HG02938 (cell line): ENCODE data around the gene CSF1.
"Not testable (repeated sequence)": the region's sequence is repeated elsewhere in the genome, so short reads cannot be mapped to it uniquely, and the experiment has no call there.

Source experiments
- ATAC-seq: cut with Tn5 transposase; IDR thresholded peaks from one replicate; pipeline ENCODE4 v1.9.1; 2021; ENCODE audit warnings: mild to moderate bottlenecking, moderate library complexity; ENCODE audit not compliant: unreplicated experiment

CSF1 gene, protein sequence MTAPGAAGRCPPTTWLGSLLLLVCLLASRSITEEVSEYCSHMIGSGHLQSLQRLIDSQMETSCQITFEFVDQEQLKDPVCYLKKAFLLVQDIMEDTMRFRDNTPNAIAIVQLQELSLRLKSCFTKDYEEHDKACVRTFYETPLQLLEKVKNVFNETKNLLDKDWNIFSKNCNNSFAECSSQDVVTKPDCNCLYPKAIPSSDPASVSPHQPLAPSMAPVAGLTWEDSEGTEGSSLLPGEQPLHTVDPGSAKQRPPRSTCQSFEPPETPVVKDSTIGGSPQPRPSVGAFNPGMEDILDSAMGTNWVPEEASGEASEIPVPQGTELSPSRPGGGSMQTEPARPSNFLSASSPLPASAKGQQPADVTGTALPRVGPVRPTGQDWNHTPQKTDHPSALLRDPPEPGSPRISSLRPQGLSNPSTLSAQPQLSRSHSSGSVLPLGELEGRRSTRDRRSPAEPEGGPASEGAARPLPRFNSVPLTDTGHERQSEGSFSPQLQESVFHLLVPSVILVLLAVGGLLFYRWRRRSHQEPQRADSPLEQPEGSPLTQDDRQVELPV

DNA sequence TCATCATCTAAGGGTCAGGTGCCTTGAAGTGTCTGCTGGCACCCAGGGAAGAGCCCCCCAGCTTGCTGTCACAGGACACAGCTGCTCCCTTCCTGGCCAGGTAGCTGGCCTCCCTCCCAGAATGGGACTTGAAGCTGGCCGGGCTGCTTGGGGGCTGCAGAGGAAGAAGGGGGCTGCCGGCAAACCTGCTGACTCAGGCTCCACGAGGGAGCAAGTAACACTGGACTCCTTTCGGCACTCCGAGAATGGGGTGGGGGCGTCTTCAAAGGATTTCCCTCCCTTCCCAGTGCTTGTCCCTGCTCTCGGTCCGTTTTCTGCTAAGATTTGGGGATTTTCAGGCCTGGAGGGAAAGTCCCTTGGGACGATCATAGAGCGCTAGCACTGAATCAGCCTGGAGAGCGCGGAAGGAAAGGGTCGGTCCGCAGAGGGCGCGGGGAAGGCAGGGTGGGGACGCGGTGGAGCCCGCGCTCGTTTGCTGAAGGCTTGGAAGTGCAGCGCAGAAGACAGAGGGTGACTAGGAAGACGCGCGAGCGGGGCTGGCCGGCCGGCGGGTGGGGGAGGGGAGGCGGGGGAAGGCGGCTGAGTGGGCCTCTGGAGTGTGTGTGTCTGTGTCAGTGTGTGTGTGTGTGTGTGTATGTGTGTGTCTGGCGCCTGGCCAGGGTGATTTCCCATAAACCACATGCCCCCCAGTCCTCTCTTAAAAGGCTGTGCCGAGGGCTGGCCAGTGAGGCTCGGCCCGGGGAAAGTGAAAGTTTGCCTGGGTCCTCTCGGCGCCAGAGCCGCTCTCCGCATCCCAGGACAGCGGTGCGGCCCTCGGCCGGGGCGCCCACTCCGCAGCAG, at the start of gene CSF1:
Gene CSF1, plus strand, starts transcription at position 727 of the 840 bp plus-strand sequence. CDS start 175 bp downstream, outside the sequence.
- ATAC-seq = no peak

DNA sequence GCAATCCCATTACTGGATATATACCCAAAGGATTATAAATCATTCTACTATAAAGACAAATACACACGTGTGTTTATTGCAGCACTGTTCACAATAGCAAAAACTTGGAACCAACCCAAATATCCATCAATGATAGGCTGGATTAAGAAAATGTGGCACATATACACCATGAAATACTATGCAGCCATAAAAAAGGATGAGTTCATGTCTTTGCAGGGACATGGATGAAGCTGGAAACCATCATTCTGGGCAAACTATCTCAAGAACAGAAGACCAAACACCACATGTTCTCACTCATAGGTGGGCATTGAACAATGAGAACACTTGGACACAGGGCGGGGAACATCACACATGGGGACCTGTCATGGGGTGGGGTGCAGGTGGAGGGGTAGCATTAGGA, 49.0 kb upstream of the CSF1 start:
- not testable (repeated sequence) for ATAC-seq

DNA sequence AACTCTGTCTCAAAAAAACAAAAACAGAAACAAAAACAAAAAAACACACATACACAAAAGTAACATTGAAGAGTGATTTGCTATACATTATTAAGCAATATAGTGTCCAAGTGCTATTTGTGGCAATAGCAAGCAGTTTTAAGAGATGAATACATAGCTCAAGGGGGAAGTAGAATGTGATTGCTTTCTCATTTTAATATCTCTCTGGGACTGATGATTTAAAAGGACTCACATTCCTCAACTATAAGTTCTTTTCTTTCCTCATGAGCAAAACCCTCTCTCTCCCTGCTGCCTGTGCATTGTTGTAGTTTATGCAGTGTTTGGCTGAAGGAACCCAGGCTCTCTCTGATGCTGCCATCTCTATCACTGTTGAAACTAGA, 47.0 kb upstream of the CSF1 start:
- no peak for ATAC-seq

DNA sequence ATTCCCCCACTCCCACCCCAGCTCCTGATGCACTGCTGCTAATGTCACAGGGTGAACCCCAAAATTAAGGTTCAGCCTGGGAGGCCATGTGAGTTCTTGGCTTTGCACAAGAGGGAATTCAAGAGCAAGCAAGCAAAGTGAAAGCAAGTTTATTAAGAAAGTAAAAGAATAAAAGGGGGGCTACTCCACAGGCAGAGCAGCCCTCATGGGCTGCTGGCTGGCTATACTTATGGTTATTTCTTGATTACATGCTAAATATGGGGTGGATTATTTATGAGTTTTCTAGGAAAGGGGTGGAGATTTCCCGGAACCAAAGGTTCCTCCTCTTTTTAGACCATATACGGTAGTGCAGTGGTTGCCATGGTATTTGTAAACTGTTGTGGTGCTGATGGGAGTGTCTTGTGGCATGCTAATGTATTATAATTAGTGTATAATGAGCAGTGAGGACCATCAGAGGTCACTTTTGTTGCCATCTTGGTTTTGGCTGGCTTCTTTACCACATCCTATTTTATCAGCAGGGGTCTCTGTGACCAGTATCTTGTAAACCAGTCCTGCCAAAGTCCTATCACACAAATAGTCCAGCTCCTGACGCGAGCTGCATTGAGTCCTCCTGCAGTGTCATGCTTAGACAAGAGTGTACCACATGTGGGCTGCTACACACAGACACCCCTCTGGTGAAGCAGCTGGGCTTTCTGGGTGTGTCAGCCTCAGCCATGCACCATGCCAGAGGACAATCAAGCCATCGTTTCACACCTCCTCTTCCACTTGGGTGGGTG, 46.4 kb upstream of the CSF1 start:
- no peak for ATAC-seq

DNA sequence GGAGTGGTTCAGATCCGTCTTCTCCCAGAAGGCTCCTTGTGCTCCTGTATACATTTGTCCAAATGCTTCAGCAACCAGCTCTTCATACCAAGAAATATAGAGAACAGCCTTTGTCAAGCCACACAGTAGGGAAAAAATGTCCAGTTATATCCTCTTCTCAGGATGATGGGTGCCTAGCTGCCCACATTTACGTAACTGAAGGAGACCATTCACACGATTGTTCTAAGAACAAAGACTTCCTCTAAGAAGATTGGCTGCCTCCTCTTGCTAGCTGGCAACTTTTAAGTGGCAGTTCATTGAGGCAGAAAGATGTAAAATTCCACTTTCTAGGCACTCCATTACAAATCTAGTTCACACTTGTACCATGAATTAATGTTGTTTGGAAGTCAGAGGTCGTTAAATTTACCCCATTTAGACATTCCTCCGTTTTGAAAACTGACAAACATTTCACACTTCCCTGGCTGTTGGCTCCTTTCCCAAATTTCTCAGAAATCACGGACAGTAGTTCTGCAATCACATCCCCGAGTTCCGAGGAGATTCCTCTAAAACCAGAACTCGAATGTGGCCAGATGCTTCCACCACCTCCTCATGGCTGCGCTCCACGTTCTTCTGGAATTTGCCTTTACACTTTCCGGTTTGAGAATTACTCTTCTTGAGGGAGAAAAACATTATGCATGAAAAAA, 45.6 kb upstream of the CSF1 start:
- ATAC-seq = no peak

DNA sequence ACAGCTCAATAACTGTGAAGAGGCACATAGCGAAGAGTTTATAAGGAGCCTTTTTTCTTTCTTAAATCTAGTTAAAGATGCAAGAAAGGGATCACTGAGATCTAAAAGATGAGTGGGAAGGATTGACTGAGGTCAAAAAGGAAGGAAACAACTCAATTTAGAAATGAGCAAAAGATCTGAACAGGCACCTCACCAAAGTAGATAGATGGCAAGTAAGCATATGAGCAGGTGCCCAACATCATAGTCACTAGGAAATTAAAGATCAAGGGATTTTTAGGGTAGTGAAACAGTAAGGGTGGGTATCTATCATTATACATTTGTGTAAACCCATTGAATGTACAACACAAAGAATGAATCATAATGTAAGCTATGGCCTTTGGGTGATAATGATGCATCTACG, 44.6 kb upstream of the CSF1 start:
- ATAC-seq = no peak

DNA sequence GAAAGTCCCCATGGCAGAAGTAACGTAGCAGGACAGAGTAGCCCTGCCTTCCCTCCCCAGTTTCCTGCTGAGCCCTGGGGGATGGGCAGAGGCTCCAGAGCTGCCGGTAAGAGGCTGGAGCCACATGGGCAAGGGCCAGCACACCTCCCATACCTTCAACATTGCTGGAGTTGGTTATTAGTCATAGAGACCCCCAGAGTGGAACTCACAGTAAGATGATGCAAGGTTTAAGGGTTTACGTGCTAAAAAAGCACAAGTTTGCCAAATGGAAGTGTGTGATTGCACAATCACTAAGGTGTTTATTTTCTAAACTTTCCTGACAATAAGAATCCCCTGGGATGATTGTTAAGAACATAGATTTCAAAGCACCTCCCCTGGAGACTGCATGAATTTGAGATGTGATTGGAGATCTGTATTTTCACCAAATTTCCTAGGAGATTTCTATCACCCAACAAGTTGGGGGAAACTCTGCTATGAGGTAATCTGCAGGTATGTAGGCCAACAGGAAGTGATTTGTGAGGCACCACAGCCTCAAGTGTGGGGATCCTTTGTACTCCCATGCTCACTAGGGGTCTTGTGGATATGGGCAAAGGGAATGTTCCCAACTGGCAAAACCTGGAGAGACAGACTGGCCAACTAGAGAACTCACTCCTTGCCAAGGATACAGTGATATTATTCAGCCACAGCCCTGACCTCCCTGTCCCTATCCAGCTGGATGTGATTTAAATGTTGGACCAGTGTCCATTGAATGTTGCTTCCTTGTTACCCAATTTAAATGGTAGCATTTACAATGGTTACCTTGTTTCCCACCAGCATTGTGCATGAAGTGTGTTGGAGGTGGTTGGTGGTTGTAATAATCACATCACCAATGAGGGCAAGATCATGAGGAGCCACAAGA, 37.1 kb upstream of the CSF1 start:
- ATAC-seq = no peak

DNA sequence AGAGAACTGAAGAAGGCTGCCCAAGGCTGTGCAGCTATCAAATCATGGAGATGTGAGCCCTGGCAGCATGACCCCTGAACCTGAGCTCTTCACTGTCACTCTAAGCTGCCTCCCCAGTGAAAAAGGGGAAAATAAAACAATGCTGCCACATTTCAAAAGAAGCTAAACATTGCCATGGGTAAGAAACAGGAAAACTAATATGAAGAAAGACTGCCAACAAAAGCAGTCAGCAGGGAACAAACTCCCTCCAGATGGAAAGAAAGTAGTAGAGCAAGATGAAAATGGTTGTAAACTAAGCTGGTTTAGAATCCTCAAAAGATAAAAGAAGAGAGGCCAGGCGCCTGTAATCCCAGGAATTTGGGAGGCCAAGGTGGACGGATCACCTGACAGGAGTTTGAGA, 36.2 kb upstream of the CSF1 start:
- ATAC-seq = no peak

DNA sequence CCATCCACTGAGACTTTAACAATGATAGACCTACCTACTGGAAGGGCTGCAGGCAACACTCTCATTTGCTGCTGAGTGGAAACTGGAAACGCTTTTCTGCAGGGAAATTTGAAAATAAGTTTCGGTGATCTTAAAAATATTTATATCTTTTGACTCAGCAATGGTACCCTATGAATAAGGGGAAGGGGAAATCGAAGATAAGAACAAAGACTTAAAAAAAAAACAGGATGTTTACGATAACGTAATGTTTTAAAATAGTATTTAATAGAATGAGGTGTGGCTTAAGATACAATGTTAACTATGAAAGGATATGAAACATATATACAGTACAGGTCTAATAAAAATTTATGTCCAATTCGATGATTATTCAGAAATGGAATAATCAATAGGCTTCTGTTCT, 34.8 kb upstream of the CSF1 start:
- no peak for ATAC-seq

DNA sequence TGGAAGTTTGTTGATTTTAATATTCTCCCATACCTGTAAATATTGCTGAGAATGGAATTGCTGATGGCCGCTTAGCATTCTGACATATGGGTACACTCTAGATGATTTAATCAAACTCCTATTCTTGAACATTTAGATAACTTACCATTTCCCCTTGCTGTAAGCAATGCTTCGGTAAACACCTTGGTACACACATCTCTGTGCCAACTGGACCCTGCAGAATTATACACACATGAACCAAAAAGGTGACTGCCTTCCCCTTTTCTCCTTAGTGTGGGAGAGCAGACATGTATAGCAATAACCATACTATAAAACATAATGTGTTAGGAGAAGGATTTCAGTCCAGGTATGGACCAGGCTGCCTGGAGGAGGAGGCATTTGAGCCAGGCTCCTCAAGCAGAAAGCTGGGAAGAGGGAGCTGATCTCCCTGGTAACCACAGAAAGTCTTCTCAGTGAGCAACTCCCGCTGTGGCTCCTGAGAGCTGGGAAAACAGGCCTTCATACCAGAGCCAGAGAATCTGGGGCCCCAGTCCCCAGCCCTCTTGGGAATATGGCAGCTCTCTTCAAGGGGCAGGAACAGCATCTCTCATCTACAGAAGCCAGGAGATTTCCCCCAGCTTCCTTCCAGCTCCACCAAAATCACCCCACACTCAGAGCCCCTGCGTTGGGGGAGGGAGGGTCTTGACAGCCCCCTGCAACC, 33.9 kb upstream of the CSF1 start:
- no peak for ATAC-seq

DNA sequence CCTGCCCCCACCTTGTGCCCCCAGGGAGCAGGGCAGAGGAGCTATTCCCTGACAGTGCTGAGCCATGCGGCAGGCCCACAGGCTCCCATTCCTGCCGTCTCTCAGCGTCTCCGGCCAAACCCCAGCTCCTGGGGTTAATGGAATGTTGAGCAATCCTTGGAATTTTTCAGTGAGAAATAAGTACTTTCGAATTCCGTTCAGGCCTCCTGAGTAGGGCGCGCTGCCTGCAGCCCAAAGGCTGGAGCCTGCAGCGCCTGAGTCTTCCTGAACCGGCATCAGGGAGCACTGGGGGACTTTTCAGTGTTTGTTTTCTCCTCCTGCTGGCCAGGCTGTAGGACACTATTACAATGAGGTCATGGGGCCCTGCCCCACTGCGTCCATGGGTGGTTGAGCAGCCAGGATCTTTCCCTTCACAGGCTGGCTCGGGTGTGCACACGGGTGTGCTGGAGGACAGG, 33.3 kb upstream of the CSF1 start:
- no peak for ATAC-seq

DNA sequence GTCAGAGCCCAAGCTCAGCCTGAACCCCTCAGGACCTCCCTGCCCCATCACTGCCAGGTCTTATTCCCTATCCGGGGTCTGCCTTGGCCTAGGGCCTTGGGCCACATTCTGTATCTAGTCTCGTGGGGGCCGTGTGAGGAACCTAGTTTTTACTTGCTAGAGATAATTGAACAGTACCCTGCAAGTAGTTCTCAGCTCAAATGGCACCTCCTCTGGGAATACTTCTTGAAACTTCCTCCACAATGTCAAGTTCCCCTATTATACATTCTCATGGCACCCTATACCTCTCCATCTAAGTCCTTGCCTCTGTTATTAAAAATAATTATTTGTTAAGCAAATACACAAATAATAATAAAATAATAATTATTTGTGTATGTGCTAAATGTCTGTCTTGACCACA, 32.9 kb upstream of the CSF1 start:
- no peak for ATAC-seq

DNA sequence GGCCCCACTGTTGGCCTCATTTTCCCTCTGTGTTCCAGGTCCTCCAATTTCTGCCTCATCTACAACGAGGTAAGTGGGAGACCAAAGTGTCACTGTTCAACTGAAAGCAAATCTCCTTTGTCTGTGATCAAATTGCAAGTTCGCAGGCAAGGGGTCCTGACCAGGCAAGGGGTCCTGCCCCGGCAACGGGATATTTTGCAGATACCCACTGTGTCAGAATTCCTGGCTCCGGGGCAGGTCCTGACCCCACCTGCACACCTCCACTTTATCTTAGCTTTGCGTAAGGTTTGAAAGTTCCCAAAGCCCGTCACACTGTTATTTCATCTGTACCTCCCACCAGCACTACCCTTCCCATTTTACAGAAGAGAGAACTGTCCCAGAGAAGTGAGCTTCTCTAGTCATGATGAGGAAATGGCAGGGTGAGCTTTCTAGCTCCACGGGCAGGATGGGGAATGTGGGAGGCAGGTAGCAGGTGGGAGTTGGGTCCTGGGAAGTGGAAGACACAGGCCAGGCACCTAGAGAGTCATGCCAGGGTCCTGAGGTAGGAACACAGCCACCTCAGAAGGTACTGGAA, 32.0 kb upstream of the CSF1 start:
- no peak for ATAC-seq

DNA sequence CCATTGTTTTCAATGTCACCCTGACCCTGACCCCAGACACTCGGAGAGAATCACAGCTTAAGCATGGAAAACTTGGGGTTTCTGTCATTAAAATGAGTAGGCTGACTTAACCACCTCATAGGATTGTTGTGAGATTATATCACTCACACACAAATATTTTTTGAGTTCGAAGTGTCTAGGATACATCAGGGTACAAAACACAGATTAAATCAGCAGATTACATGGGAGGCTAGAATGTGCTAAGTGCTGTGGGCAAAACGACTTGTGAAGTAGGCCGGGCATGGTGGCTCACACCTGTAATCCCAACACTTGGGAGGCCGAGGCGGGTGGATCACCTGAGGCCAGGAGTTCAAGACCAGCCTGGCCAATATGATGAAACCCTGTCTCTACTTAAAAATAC, 31.3 kb upstream of the CSF1 start:
- ATAC-seq = not testable (repeated sequence)

DNA sequence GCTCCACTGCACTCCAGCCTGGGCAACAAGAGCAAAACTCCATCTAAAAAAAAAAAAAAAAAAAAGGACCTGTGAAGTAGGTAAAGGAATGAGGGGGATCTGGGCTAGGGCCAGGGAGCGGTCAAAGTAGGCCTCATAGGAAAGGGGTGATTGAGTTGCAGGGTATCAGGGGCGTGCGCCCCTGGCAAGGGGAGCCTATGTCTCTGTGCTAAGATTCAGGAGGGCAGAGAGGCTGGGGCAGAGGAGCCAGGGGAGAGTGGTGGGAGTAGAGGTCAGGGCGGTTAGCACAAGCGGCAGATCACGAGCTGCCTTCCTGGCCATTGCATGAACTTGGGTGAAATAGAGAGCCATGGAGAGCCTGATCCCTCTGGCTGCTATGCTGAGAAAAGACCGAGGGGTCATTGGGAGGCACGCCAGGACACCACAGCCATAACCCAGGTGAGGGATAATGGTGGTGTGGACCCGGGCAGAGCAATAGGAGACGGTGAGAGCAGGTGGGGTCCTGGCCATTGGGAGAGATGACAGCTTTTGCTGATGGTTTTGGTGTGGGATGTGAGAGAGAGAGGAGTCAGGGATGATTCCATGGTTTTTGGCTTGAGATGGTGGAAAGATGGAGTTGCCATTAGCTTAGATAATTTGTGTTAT, 30.6 kb upstream of the CSF1 start:
- ATAC-seq = no peak

DNA sequence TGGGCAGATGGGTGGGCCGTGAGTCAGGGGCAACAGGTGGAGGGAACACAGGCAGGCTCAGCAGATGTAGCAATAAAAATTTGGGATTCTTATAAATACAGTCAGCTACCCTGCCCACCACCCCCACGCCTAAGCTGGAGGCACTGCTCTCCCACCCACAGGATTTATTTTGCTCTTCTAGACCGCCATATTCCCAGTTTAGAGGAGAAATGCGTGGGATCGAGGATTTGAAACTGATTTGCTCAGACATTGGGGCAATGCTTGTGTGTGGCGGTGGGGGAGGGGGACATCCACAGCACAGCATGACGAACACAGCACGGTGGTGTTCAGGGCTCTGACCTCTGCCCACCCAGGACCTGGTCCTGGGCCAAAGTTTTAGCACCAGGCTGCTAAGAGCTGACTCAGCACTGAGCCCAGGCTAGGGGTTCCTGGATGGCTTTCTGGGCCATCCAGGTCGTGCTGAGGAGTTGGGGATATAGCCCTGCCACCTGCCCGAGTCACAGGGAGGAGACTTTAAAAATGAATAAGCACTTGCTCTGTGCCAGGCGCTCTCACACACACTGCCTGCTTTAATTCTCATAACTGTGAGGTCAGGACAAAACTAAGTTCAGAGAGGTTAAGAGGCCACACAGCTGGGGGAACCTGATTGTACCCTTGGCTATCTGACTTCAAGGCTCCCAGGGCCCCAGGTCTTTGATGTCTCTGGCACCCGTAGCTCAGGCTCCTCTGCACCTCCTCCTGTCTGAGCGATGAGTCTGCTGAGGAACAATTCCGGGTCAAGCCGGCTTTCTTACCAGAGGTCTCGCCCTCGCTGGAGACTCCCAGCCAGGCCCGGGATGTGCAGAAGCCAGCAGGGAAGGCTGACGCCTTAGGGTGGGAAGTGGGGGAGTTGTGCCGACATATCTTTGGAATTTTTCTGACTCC, 29.4 kb upstream of the CSF1 start:
- ATAC-seq = no peak

DNA sequence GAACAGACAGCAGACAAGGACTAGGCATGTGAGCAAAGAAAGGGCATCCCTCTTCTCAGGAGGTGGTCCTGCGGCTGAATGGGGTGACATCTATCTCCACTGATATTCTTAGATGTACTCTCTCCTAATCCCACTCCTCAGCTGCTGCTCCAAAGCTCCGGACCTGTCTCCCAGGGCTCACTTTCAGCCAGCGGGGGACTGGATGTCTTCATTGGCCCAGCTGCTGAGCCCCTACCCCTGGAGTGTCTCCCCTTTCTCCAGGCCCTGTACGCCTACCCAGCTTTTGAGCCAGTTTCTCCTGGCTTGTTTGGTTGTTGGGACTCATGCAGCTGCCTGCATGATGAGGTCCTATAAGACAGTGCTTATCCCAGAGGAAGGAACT, 28.8 kb upstream of the CSF1 start:
- no peak for ATAC-seq
